HG03469 (cell line): ENCODE data around the gene GJA4.
"Not testable (repeated sequence)": the region's sequence is repeated elsewhere in the genome, so short reads cannot be mapped to it uniquely, and the experiment has no call there.

ENCODE experiments used
- ATAC-seq: cut with Tn5 transposase; IDR thresholded peaks from one replicate; pipeline ENCODE4 v1.9.1; 2021; ENCODE audit warnings: mild to moderate bottlenecking, moderate library complexity, moderate number of reproducible peaks; ENCODE audit not compliant: unreplicated experiment

Gene GJA4

GRCh38 chr1:34787461-34788420 lies 5.1 kb upstream of the GJA4 start:
- no peak for ATAC-seq

DNA sequence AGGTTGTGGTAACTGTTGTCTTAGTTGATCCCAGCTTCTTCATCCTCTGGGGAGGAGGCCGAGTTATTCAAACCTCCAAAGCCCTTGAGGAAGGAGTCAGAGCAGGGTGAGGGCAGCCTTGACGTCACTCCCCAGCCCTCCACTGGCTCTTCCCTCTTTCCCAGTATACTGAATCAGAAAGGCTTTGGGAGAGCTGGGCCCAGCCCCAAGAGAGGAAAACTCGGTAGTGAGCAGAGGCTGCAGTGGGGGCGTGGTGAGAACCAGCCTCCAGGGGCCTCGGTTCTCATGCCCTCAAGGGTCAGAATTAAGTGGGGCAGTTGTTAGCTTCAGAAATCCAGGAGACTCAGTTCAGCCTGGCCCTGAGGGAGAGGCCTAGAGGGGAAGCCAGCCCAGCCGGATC lies 1.8 kb upstream of the GJA4 start:
- no peak for ATAC-seq

GRCh38 chr1:34792424-34792823 lies 375 bp upstream of the GJA4 start:
- ATAC-seq = no peak

DNA sequence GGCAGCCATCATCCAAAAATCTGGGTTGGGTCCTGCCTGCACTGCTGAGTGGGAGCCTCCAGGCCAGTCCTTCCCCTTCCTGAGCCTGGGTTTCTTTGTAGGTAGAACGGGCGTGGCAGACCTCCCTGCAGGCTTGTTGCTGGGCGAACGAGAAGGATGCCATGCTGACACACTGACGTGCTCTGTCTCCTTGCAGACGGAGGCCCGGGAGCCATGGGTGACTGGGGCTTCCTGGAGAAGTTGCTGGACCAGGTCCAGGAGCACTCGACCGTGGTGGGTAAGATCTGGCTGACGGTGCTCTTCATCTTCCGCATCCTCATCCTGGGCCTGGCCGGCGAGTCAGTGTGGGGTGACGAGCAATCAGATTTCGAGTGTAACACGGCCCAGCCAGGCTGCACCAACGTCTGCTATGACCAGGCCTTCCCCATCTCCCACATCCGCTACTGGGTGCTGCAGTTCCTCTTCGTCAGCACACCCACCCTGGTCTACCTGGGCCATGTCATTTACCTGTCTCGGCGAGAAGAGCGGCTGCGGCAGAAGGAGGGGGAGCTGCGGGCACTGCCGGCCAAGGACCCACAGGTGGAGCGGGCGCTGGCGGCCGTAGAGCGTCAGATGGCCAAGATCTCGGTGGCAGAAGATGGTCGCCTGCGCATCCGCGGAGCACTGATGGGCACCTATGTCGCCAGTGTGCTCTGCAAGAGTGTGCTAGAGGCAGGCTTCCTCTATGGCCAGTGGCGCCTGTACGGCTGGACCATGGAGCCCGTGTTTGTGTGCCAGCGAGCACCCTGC lies 1.4 kb downstream of the GJA4 start:
- ATAC-seq = no peak

DNA sequence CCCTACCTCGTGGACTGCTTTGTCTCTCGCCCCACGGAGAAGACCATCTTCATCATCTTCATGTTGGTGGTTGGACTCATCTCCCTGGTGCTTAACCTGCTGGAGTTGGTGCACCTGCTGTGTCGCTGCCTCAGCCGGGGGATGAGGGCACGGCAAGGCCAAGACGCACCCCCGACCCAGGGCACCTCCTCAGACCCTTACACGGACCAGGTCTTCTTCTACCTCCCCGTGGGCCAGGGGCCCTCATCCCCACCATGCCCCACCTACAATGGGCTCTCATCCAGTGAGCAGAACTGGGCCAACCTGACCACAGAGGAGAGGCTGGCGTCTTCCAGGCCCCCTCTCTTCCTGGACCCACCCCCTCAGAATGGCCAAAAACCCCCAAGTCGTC lies 2.0 kb downstream of the GJA4 start:
- no peak for ATAC-seq

DNA sequence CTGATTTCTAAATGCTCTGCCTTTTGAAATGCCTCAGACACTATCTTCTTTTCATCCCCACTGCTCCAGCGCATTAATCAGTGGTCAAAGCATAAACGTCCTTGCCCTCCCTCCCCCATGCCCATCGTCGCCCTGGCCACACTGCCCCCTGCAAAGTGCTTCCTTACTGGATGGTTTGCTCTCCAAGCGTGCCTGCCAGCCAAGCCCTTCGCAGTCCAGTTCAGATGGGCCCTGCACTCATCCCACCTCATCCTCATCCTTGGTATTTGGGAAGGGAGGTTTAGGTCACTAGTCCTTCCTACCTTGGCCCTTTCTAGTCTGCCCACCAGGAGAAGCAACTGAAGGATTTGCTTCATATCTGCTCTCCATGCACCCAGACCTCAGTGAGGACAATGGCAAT lies 3.1 kb downstream of the GJA4 start:
- ATAC-seq = no peak

DNA sequence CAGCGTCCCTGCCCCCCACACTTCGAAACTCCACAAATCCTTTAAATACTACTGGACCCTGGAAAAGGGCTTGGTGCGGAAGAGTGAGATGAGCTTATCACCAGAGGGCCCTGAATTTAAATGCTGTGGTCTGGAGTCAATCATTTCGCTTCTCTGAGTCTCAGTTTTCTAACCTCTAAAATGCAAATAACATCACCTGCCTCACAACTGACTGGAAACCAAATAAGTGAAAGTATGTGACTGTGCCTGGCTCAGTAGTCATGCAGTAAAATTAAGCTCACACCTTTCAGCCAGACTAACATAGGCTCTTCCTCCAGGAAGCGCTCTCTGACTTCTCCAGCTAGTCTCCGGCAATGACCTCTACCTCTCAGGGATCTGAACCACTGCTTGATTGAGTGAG lies 4.2 kb downstream of the GJA4 start:
- ATAC-seq = no peak

GRCh38 chr1:34800214-34800613 lies 7.4 kb downstream of the GJA4 start:
- ATAC-seq = no peak

- no peak for ATAC-seq
Measured at GRCh38 chr1:34803770-34804169, 11.0 kb downstream of the GJA4 start.

DNA sequence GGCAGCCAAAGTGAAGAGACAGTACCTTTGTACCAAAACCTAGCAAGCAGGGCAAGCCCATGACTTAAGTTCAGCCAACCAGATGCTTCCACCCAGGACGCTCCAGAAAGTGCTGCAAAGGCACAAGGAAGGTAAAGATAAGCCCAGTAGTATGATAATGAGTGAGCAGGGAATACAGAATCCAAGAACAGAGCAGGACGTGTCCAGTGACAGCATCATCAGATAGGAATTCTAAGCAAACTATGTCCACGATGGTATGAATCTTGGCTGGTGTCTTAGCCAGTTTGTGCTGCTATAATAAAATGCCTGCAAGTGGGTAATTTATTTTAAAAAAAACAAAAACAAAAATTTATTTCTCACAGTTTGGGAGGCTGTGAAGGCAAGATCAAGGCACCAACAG lies 13.6 kb downstream of the GJA4 start:
- ATAC-seq = no peak

GRCh38 chr1:34808051-34808810 lies 15.4 kb downstream of the GJA4 start:
- ATAC-seq = no peak

DNA sequence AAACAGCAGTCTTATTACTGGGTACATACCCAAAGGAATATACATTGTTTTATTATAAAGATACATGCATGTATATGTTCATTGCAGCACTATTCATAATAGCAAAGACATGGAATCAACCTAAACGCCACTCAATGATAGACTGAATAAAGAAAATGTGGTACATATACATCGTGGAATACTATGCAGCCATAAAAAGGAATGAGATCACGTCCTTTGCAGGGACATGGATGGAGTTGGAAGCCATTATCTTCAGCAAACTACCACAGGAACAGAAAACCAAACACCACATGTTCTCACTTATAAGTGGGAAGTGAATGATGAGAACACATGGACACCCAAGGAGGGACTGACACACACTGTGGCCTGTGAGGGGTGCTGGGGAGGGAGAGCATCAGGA lies 18.0 kb downstream of the GJA4 start:
- ATAC-seq = not testable (repeated sequence)

DNA sequence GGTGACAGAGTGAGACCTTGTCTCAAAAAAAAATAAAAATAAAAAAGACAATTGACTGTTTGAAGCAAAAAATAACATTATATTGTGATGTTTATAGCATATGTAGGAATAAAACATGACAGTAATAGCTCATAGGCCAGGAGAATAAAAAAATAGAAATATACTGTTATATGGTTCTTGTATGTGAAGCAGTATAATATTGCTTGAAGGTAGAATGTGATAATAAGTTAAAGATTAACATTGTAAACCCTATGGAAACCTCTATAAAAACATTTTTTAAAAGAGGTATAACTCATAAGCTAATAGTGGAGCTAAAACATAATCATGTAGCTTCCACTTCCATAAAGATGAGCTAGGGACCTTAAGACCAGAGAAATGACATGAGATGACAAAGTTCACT lies 23.5 kb downstream of the GJA4 start:
- ATAC-seq = no peak

GRCh38 chr1:34816778-34817177 lies 24.0 kb downstream of the GJA4 start:
- no peak for ATAC-seq

GRCh38 chr1:34818862-34819261 lies 26.1 kb downstream of the GJA4 start:
- not testable (repeated sequence) for ATAC-seq

DNA sequence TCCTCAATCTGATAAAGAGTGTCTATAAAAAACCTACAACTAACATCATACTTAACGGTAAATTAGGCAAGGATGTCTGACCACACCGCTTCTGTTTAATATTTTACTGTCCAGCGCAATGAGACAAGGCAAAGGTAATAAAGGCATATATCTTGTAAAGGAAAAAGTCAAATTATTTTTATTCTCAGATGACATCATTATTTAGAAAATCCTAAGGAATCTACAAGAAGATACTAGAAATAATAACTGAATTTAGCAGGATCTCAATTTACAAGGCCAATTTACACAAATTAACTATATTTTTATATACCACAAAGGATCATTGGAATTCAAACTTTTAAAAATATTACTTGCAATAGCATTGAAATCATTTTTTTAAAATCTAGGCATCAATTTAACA lies 29.4 kb downstream of the GJA4 start:
- ATAC-seq = no peak

DNA sequence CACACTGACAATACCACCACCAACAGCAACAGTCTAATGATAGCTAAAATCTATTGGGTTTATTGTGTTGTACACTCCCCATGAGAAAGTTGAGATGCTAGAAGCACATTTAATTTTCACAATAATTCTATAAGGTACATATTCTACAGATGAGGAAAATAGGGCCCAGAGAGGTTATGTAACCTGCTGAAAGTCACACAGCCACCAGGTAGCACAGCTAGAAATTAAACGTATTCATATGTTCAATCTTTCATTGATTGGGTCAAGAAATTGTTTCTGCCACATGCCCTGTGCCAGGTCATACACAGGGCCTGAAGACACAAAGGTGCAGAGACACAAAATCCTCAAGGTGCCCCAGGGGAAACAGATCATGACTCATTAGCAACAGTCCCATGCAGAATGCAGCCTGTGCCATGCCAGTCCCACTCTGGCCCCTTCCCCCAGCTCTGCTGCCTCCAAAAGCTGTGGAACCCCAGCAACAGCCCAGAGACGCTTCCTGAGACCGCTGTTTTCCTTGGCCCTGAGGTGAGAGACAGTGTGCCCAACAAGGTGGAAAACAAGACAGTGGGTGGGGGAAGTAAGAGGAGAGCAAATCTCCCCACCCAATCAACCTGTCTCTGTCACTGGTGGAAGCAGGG lies 32.1 kb downstream of the GJA4 start:
- no peak for ATAC-seq

DNA sequence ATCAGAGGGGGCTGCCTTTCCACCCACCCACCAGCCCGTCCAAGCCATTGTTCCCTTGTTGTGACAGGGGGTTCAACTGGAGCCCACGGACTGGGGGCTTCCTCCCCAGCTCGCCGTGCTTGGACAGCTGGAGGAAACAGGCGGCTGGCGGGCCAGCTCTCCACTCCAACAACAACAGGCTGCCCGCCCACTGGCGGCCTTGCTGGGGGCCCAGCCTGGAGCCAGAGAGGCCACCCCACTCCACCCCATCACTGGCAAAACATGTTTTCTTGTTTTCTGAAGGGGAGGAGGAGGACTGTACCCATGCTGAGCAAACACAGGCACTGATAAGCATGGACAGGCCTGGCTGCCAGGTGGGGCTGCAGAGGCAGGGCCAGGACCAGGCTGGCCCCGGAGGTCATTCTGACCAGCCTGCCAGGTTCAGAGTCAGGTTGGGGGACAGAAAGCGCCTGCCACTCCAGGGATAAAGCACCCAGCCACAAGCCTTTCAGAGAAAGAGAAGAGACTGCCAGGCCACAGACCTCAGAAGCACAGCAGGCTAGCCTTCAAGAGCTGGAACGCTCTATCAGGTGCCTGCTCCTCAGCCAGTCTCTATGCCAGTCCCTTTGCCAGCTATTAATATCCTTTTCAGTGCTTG lies 32.8 kb downstream of the GJA4 start:
- ATAC-seq = no peak

DNA sequence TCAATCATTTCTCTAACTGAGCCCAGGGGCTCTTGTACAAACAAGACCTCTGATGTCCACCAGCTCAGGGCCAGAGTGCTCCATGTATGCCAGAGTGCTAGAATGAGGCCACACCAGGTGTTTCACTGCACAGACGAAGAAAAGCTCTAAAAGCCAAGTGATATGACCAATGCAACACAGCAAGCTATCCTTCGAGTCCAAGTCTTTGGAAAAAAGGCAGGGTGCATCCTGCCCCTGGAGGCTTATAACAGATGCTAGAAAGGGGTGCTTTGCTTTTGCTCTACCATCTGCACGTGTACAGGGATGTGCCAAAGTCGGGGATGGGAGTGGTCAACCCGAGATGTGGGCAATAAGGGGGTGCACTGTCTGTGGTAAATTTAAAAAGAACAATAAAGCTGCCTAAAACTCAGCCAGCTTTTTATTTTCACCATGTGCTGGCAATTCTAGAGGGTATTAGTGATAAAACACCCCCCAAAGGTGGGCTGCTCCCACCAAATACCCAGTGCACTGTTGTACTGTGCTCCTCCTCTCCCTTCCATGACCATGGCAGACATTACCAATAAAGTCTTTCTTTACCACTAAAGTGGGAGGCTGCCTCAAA lies 34.6 kb downstream of the GJA4 start:
- no peak for ATAC-seq

- no peak for ATAC-seq
Measured at GRCh38 chr1:34828611-34829010, 35.8 kb downstream of the GJA4 start.
